Muscle layer of colon (tissue), 2 donors: ENCODE results near the gene OIP5.
"Not testable (repeated sequence)": the region's sequence is repeated elsewhere in the genome, so short reads cannot be mapped to it uniquely, and the experiment has no call there.

Experiments
- H3K27ac ChIP-seq: one replicate; pipeline ENCODE4 v1.7.0; 2013; ENCODE audit warnings: low read depth, mild to moderate bottlenecking, low read length, moderate library complexity
- H3K27me3 ChIP-seq, 2 donors: one replicate each; pipeline ENCODE4 v1.7.0; 2013; ENCODE audit warnings: low read length in 2 of 2, mild to moderate bottlenecking in 2 of 2; ENCODE audit not compliant: insufficient read depth in 2 of 2, control insufficient read depth in 1 of 2
- H3K36me3 ChIP-seq: one replicate; pipeline ENCODE4 v1.7.0; 2013; ENCODE audit warnings: mild to moderate bottlenecking, low read length; ENCODE audit not compliant: insufficient read depth
- H3K4me1 ChIP-seq: one replicate; pipeline ENCODE4 v1.7.0; 2013; ENCODE audit warnings: mild to moderate bottlenecking, low read length; ENCODE audit not compliant: insufficient read depth
- H3K4me3 ChIP-seq, 2 donors: one replicate each; pipeline ENCODE4 v1.7.0; 2013; ENCODE audit warnings: low read length in 2 of 2, low read depth in 1 of 2, mild to moderate bottlenecking in 1 of 2, moderate library complexity in 1 of 2
- H3K9ac ChIP-seq: one replicate; pipeline ENCODE4 v1.7.0; 2013; ENCODE audit warnings: low read length
- H3K9me3 ChIP-seq: one replicate; pipeline ENCODE4 v1.7.0; 2013; ENCODE audit warnings: mild to moderate bottlenecking, low read length
- donor health status: abdominal sarcoma.
- donor health status: Adenocarcinoma of cecum.

OIP5 gene

GRCh38 chr15:41279535-41280283 is 52.7 kb downstream of the OIP5 start:
- Histone ChIP-seq H3K36me3 (peaks cover 9% of the 10 kb centered on the region), H3K4me1 (no peaks in the 10 kb centered on the region), H3K9ac (no peak overlapping the region), H3K4me3 (no peak overlapping the region), H3K27me3 (no peaks in the 10 kb centered on the region), H3K27ac (no peak overlapping the region), H3K9me3 (no peaks in the 10 kb centered on the region)

- H3K27ac ChIP-seq = no peak overlapping the region
- H3K9ac ChIP-seq = no peak overlapping the region
- no peak overlapping the region for H3K4me3 ChIP-seq
- H3K4me1 ChIP-seq = no peaks in the 10 kb centered on the region
- H3K36me3 ChIP-seq = peaks cover 9% of the 10 kb centered on the region
- H3K9me3 ChIP-seq = no peaks in the 10 kb centered on the region
- H3K27me3 ChIP-seq = no peaks in the 10 kb centered on the region
These were observed 54.1 kb downstream of the OIP5 start for GRCh38 chr15:41278319-41278718.

- Histone ChIP-seq H3K4me3 (no peak overlapping the region), H3K27me3 (no peaks in the 10 kb centered on the region), H3K27ac (no peak overlapping the region), H3K9ac (no peak overlapping the region), H3K9me3 (no peaks in the 10 kb centered on the region), H3K4me1 (no peaks in the 10 kb centered on the region), H3K36me3 (peaks cover 9% of the 10 kb centered on the region)
These were observed 55.6 kb downstream of the OIP5 start for GRCh38 chr15:41276831-41277230.

- Histone ChIP-seq H3K36me3 (peaks cover 2% of the 10 kb centered on the region), H3K27ac (no peak overlapping the region), H3K9ac (no peak overlapping the region), H3K4me3 (no peak overlapping the region), H3K9me3 (no peaks in the 10 kb centered on the region), H3K4me1 (no peaks in the 10 kb centered on the region), H3K27me3 (no peaks in the 10 kb centered on the region)
These were observed 62.5 kb downstream of the OIP5 start for GRCh38 chr15:41269887-41270286.

GRCh38 chr15:41263891-41264351 is 68.5 kb downstream of the OIP5 start:
- Histone ChIP-seq H3K36me3 (peaks cover 16% of the 10 kb centered on the region), H3K27ac (no peak overlapping the region), H3K9ac (no peak overlapping the region), H3K4me3 (no peak overlapping the region), H3K4me1 (no peaks in the 10 kb centered on the region), H3K27me3 (no peaks in the 10 kb centered on the region), H3K9me3 (no peaks in the 10 kb centered on the region)

GRCh38 chr15:41262571-41262970 is 69.8 kb downstream of the OIP5 start:
- peaks cover 16% of the 10 kb centered on the region for H3K36me3 ChIP-seq
- no peaks in the 10 kb centered on the region for H3K9me3 ChIP-seq
- no peak overlapping the region for H3K9ac ChIP-seq
- no peaks in the 10 kb centered on the region for H3K4me1 ChIP-seq
- H3K27ac ChIP-seq = no peak overlapping the region
- H3K4me3 ChIP-seq = no peak overlapping the region
- H3K27me3 ChIP-seq = no peaks in the 10 kb centered on the region

GRCh38 chr15:41260924-41261323 is 71.5 kb downstream of the OIP5 start:
- not testable (repeated sequence) for H3K27me3 ChIP-seq, H3K9me3 ChIP-seq, H3K27ac ChIP-seq, H3K4me3 ChIP-seq, H3K9ac ChIP-seq, H3K4me1 ChIP-seq
- peaks cover 20% of the 10 kb centered on the region for H3K36me3 ChIP-seq

- Histone ChIP-seq H3K27me3 (no peaks in the 10 kb centered on the region), H3K9ac (no peak overlapping the region), H3K27ac (no peak overlapping the region), H3K9me3 (no peaks in the 10 kb centered on the region), H3K4me1 (no peaks in the 10 kb centered on the region), H3K36me3 (peaks cover 17% of the 10 kb centered on the region), H3K4me3 (no peak overlapping the region)
These were observed 72.7 kb downstream of the OIP5 start for GRCh38 chr15:41259546-41260189.
